Liver (tissue), 9 donors: Measurements from ENCODE around the gene EFS. TPM values are rescaled to one million over a fixed set of nuclear protein-coding genes. Genes with fewer than 3 reads are reported as not detected.

ENCODE experiments used
- DNase-seq: peaks from one replicate; pipeline ENCODE4 v3.0.0-alpha.2; 2017; ENCODE audit warnings: low spot score
- H3K27ac ChIP-seq, 2 donors: one replicate each; pipeline ENCODE4 v1.7.0; 2013; ENCODE audit warnings: inconsistent platforms in 2 of 2, low read length in 2 of 2, control low read depth in 1 of 2, low read depth in 1 of 2, mild to moderate bottlenecking in 1 of 2
- H3K27me3 ChIP-seq, 4 donors: one replicate each; pipeline versions ENCODE4 v1.6.1 to v1.7.0; 2013; ENCODE audit warnings: low read length in 3 of 4, inconsistent platforms in 1 of 4, mild to moderate bottlenecking in 1 of 4, moderate library complexity in 1 of 4; ENCODE audit not compliant: control insufficient read depth in 4 of 4, insufficient read depth in 4 of 4
- H3K36me3 ChIP-seq, 4 donors: one replicate each; pipeline versions ENCODE4 v1.6.1 to v1.7.0; 2013; ENCODE audit warnings: low read length in 3 of 4, mild to moderate bottlenecking in 3 of 4, low read depth in 1 of 4, moderate library complexity in 1 of 4; ENCODE audit not compliant: control insufficient read depth in 4 of 4, insufficient read depth in 3 of 4
- H3K4me1 ChIP-seq, 4 donors: one replicate each; pipeline versions ENCODE4 v1.6.1 to v1.7.0; 2013; ENCODE audit warnings: low read length in 3 of 4, mild to moderate bottlenecking in 3 of 4, moderate library complexity in 1 of 4; ENCODE audit not compliant: control insufficient read depth in 4 of 4, insufficient read depth in 4 of 4
- H3K4me3 ChIP-seq, 3 donors: one replicate each; pipeline versions ENCODE4 v1.6.1 to v1.7.0; 2013; ENCODE audit warnings: low read length in 3 of 3, control low read depth in 1 of 3, low read depth in 1 of 3, mild to moderate bottlenecking in 1 of 3
- H3K9ac ChIP-seq, 2 donors: one replicate each; pipeline ENCODE4 v1.7.0; 2013; ENCODE audit warnings: low read length in 2 of 2, mild to moderate bottlenecking in 2 of 2, moderate library complexity in 2 of 2, control low read depth in 1 of 2, low read depth in 1 of 2
- H3K9me3 ChIP-seq, 4 donors: one replicate each; pipeline versions ENCODE4 v1.6.1 to v1.7.0; 2013; ENCODE audit warnings: low read length in 3 of 4; ENCODE audit not compliant: control insufficient read depth in 4 of 4
- EGR1 ChIP-seq, 2 donors: IDR thresholded peaks; 2 replicates each; pipeline ENCODE4 v1.6.1; 2016 to 2018; ENCODE audit warnings: antibody characterized with exemption in 2 of 2, low read depth in 2 of 2
- FOXA1 ChIP-seq: IDR thresholded peaks from 2 replicates; pipeline ENCODE4 v1.6.1; 2016; ENCODE audit warnings: antibody characterized with exemption
- FOXA2 ChIP-seq: IDR thresholded peaks from 2 replicates; pipeline ENCODE4 v1.6.1; 2016; ENCODE audit warnings: antibody characterized with exemption
- GABPA ChIP-seq, 2 donors: IDR thresholded peaks in 1 of 2; conservative IDR thresholded peaks in 1 of 2; 2 replicates each; pipeline ENCODE4 v1.6.1; 2016; ENCODE audit warnings: antibody characterized with exemption in 2 of 2, mild to moderate bottlenecking in 1 of 2, moderate library complexity in 1 of 2
- HNF4A ChIP-seq, 2 donors: conservative IDR thresholded peaks; 2 replicates each; pipeline ENCODE4 v1.6.1; 2016; ENCODE audit warnings: antibody characterized with exemption in 2 of 2, mild to moderate bottlenecking in 2 of 2
- HNF4G ChIP-seq: IDR thresholded peaks from 2 replicates; pipeline ENCODE4 v1.6.1; 2016; ENCODE audit warnings: antibody characterized with exemption
- JUND ChIP-seq, 2 donors: IDR thresholded peaks; 2 replicates each; pipeline ENCODE4 v1.6.1; 2016; ENCODE audit warnings: antibody characterized with exemption in 2 of 2
- NR2F2 ChIP-seq: IDR thresholded peaks from 2 replicates; pipeline ENCODE4 v1.6.1; 2016; ENCODE audit warnings: antibody characterized with exemption
- RAD21 ChIP-seq, 2 donors: IDR thresholded peaks; 2 replicates each; pipeline ENCODE4 v1.6.1; 2016; ENCODE audit warnings: antibody characterized with exemption in 2 of 2, mild to moderate bottlenecking in 2 of 2
- RXRA ChIP-seq, 2 donors: IDR thresholded peaks; 2 replicates each; pipeline ENCODE4 v1.6.1; 2017 to 2018; ENCODE audit warnings: antibody characterized with exemption in 2 of 2, mild to moderate bottlenecking in 1 of 2
- SP1 ChIP-seq: IDR thresholded peaks from 2 replicates; pipeline ENCODE4 v1.6.1; 2018; ENCODE audit warnings: antibody characterized with exemption, mild to moderate bottlenecking
- TAF1 ChIP-seq: conservative IDR thresholded peaks from 2 replicates; pipeline ENCODE4 v1.6.1; 2016; ENCODE audit warnings: antibody characterized with exemption, mild to moderate bottlenecking
- YY1 ChIP-seq: IDR thresholded peaks from 2 replicates; pipeline ENCODE4 v1.6.1; 2016; ENCODE audit warnings: antibody characterized with exemption, mild to moderate bottlenecking
- WGBS: extraction: QIAGEN DNeasy Blood & Tissue Kit; methylation state at CpG from one replicate; pipeline ENCODE4 v1.1.7; 2013; 5-methylcytosine and 5-hydroxymethylcytosine counted together
- polyA plus RNA-seq, 2 donors: library from polyadenylated mRNA; stranded (reverse) in 1 of 2; unstranded in 1 of 2; fragments of 200-250 nt in 1 of 2; fragments of >200 nt in 1 of 2; fragmentation: Nextera tagmentation in 1 of 2; extraction: Ambion mirVana in 1 of 2; gene quantifications; one replicate each; pipeline versions ENCODE4 v1.2.1 to v1.2.3, GENCODE V29; 2013 to 2015
- total RNA-seq, 2 donors: library from RNA; depleted of rRNA; stranded (reverse); fragments of >200 nt; gene quantifications; one replicate each; pipeline ENCODE4 v1.2.3, GENCODE V29; 2014
- TF ChIP-seq, protein P1 (sequence below): fragments of 150-350 bp; IDR thresholded peaks from 2 replicates; pipeline ENCODE4 v1.5.1; 2017; ENCODE audit warnings: improper control_type of control experiment, low read depth, low read length; ENCODE audit not compliant: missing input control
- TF ChIP-seq, protein P2 (sequence below): IDR thresholded peaks from 2 replicates; pipeline ENCODE4 v1.6.1; 2016; ENCODE audit warnings: antibody characterized with exemption
- TF ChIP-seq, protein P3 (sequence below): IDR thresholded peaks from 2 replicates; pipeline ENCODE4 v1.6.1; 2016; ENCODE audit warnings: antibody characterized with exemption, mild to moderate bottlenecking
- TF ChIP-seq, protein P4 (sequence below): IDR thresholded peaks from 2 replicates; pipeline ENCODE4 v1.6.1; 2016; ENCODE audit warnings: antibody characterized with exemption
- TF ChIP-seq, protein P5 (sequence below): IDR thresholded peaks from 2 replicates; pipeline ENCODE4 v1.6.1; 2016; ENCODE audit warnings: antibody characterized with exemption
- donor health status: healthy.
- donor health status: healthy.
- donor health status: healthy.
- donor health status: healthy.
- donor health status: healthy.

EFS gene
- total and polyA plus RNA-seq, 4 donors = 0.10 to 0.69 (median 0.54) TPM

DNA sequence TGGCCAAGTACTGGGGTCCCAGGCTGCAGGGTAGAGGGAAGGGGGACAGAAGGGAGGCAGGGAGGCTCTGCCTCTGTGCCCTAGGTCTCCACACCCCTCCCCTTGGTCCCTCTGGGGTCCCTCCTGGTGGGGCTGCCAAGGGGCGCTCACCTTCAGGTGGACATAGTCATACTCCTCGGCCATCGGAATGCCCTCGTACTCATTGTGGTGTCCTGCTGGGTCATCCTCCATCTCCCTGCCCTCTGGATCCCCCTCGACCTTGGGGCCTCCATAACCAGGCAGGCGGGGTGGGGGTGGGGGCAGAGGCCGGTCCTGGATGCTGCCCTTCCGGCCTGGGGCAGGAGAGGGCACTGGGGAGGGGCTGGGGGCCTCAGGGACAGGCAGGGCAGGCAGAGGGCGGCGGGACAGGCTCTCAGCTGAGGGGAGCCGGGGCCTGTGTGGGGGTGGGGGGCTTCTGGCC is 5.8 kb downstream of the EFS start:
- Histone ChIP-seq H3K4me3 (no peak overlapping the region), H3K27me3 (peaks cover 0 to 9% (median under 1%) of the 10 kb centered on the region in 4 donors), H3K9me3 (no peaks in the 10 kb centered on the region), H3K9ac (no peak overlapping the region), H3K27ac (no peak overlapping the region), H3K36me3 (no peaks in the 10 kb centered on the region), H3K4me1 (no peaks in the 10 kb centered on the region)
- WGBS = 72% methylated on average over 11 of the region's 11 CpGs
- TF ChIP-seq, protein P1, sequence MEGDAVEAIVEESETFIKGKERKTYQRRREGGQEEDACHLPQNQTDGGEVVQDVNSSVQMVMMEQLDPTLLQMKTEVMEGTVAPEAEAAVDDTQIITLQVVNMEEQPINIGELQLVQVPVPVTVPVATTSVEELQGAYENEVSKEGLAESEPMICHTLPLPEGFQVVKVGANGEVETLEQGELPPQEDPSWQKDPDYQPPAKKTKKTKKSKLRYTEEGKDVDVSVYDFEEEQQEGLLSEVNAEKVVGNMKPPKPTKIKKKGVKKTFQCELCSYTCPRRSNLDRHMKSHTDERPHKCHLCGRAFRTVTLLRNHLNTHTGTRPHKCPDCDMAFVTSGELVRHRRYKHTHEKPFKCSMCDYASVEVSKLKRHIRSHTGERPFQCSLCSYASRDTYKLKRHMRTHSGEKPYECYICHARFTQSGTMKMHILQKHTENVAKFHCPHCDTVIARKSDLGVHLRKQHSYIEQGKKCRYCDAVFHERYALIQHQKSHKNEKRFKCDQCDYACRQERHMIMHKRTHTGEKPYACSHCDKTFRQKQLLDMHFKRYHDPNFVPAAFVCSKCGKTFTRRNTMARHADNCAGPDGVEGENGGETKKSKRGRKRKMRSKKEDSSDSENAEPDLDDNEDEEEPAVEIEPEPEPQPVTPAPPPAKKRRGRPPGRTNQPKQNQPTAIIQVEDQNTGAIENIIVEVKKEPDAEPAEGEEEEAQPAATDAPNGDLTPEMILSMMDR = no peak
- no peak for TF ChIP-seq SP1
- TF ChIP-seq JUND (IDR thresholded peaks at IDR 0.05) = no peak
- no peak for DNase-seq

DNA sequence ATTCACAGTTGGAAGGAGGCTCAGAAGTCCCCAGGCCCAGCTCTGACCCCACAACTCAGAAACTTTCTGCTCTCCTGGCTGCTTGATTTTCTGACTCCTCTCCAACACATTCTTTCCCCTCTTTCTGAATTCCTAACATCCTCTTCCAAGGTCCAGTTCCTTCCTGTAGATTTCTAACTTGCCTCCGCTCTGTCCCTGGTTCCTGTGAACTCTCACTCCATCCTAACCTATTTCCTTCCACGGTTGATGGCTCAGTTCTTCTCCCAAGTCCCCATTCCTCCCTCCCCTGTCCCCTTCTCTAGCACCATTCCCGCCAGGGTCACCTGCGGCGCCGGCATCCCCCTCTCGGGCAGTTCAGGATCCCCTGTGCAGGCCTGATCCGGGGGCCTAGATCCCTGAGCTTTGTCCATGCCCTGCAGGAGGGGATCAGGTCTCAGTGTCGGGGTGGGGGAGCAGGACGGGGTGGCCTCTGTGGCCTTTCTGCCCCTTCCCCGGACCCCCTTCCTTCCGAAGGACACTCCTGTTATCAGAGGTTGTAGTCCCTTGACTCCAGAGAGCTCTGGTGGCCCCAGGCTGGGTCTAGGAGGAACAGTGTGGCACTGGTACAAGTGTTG is 6.3 kb downstream of the EFS start:
- Histone ChIP-seq H3K4me3 (no peak overlapping the region), H3K27me3 (peaks cover 0 to 7% (median 0%) of the 10 kb centered on the region in 4 donors), H3K9me3 (no peaks in the 10 kb centered on the region), H3K27ac (no peak overlapping the region), H3K4me1 (no peaks in the 10 kb centered on the region), H3K9ac (no peak overlapping the region), H3K36me3 (no peaks in the 10 kb centered on the region)
- DNase-seq = no peak
- TF ChIP-seq, protein P2, sequence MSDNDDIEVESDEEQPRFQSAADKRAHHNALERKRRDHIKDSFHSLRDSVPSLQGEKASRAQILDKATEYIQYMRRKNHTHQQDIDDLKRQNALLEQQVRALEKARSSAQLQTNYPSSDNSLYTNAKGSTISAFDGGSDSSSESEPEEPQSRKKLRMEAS = no peak
- TF ChIP-seq, protein P1 = no peak
- TF ChIP-seq FOXA1 (no peak), NR2F2 (no peak), HNF4G (no peak), GABPA (IDR thresholded peaks at IDR 0.05 in 1 of 2, conservative IDR thresholded peaks at IDR 0.05 in 1 of 2) (no peak), TAF1 (no peak), YY1 (no peak), JUND (IDR thresholded peaks at IDR 0.05) (no peak), EGR1 (IDR thresholded peaks at IDR 0.05; ENCODE audit: low read depth in 2 of 2) (no peak), FOXA2 (no peak), RXRA (IDR thresholded peaks at IDR 0.05) (no peak), RAD21 (IDR thresholded peaks at IDR 0.05) (no peak), HNF4A (conservative IDR thresholded peaks at IDR 0.05) (no peak), SP1 (no peak)
- TF ChIP-seq, protein P3, sequence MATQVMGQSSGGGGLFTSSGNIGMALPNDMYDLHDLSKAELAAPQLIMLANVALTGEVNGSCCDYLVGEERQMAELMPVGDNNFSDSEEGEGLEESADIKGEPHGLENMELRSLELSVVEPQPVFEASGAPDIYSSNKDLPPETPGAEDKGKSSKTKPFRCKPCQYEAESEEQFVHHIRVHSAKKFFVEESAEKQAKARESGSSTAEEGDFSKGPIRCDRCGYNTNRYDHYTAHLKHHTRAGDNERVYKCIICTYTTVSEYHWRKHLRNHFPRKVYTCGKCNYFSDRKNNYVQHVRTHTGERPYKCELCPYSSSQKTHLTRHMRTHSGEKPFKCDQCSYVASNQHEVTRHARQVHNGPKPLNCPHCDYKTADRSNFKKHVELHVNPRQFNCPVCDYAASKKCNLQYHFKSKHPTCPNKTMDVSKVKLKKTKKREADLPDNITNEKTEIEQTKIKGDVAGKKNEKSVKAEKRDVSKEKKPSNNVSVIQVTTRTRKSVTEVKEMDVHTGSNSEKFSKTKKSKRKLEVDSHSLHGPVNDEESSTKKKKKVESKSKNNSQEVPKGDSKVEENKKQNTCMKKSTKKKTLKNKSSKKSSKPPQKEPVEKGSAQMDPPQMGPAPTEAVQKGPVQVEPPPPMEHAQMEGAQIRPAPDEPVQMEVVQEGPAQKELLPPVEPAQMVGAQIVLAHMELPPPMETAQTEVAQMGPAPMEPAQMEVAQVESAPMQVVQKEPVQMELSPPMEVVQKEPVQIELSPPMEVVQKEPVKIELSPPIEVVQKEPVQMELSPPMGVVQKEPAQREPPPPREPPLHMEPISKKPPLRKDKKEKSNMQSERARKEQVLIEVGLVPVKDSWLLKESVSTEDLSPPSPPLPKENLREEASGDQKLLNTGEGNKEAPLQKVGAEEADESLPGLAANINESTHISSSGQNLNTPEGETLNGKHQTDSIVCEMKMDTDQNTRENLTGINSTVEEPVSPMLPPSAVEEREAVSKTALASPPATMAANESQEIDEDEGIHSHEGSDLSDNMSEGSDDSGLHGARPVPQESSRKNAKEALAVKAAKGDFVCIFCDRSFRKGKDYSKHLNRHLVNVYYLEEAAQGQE = no peak
- TF ChIP-seq, protein P4, sequence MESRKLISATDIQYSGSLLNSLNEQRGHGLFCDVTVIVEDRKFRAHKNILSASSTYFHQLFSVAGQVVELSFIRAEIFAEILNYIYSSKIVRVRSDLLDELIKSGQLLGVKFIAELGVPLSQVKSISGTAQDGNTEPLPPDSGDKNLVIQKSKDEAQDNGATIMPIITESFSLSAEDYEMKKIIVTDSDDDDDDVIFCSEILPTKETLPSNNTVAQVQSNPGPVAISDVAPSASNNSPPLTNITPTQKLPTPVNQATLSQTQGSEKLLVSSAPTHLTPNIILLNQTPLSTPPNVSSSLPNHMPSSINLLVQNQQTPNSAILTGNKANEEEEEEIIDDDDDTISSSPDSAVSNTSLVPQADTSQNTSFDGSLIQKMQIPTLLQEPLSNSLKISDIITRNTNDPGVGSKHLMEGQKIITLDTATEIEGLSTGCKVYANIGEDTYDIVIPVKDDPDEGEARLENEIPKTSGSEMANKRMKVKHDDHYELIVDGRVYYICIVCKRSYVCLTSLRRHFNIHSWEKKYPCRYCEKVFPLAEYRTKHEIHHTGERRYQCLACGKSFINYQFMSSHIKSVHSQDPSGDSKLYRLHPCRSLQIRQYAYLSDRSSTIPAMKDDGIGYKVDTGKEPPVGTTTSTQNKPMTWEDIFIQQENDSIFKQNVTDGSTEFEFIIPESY = no peak
- TF ChIP-seq, protein P5, sequence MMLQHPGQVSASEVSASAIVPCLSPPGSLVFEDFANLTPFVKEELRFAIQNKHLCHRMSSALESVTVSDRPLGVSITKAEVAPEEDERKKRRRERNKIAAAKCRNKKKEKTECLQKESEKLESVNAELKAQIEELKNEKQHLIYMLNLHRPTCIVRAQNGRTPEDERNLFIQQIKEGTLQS = no peak
- 87% methylated on average over 12 of the region's 12 CpGs for whole genome bisulfite sequencing
